GM18867 (cell line): ENCODE measurements around the gene EGFLAM.
"Not testable (repeated sequence)": the region's sequence is repeated elsewhere in the genome, so short reads cannot be mapped to it uniquely, and the experiment has no call there.

Source experiments
- ATAC-seq: cut with Tn5 transposase; IDR thresholded peaks from one replicate; pipeline ENCODE4 v1.9.1; 2021; ENCODE audit warnings: mild to moderate bottlenecking, moderate library complexity; ENCODE audit not compliant: unreplicated experiment

Gene EGFLAM

GRCh38 chr5:38323645-38324295, 65.4 kb downstream of the EGFLAM start:
- ATAC-seq, result no peak

GRCh38 chr5:38329132-38329715, 70.9 kb downstream of the EGFLAM start:
- ATAC-seq, result no peak

DNA sequence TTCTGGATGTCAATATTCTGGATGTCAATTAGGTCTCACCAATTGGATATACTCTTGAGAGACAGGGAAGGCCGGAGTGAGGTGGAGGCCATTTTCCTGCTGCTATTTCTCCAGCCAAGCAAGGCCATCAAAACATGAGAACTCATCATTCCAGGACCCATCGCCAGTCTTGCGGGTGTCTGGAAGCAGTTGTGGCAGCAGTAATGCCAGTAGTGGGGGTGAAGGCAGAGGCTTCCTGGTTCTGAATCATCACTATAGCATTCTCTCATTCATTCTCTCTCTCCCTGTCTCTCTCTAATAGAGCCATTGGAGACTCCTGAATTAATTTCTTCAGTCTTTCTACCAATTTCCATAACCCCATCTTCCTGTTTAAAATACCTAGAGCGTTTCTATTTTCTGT, 71.8 kb downstream of the EGFLAM start:
- ATAC-seq, result no peak

DNA sequence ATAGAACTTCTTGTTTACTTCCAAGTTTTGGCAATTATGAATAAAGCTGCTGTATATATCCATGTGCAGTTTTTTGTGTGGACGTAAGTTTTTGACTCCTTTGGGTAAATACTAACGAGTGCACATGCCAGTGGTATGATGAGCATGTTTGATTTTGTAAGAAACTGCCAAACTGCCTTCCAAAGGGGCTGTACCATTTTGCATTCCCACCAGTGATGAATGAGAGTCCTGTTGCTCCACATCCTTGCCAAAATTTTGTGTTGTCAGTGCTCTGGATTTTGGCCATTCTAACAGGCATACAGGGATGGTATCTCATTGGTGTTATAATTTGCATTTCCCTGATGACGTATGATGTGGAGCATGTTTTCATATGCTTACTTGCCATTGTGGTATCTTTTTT, 73.5 kb downstream of the EGFLAM start:
- no peak for ATAC-seq

GRCh38 chr5:38333181-38333580, 74.8 kb downstream of the EGFLAM start:
- not testable (repeated sequence) for ATAC-seq

- ATAC-seq, result no peak
Observed at GRCh38 chr5:38338455-38338854, 80.1 kb downstream of the EGFLAM start.

DNA sequence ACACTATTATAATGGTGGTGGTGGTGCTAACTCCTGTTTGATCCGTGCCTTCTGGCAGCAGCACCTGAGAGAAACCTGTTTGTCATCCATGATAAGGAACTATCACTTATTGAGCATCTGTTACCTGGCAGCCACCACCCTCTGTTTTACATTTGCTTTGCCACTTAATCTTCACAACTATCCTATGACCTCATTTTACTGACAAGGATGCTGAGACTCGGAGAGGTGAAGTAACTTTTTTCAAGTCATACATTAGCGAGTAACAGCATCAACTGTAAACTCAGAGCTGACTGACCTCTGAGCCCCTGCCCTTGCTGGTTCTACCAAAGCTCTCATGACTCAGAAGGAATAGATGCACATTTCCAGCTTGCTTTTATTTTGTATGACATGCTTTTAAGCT, 81.1 kb downstream of the EGFLAM start:
- ATAC-seq, result no peak

- ATAC-seq, result no peak
Observed at GRCh38 chr5:38341056-38341455, 82.7 kb downstream of the EGFLAM start.

DNA sequence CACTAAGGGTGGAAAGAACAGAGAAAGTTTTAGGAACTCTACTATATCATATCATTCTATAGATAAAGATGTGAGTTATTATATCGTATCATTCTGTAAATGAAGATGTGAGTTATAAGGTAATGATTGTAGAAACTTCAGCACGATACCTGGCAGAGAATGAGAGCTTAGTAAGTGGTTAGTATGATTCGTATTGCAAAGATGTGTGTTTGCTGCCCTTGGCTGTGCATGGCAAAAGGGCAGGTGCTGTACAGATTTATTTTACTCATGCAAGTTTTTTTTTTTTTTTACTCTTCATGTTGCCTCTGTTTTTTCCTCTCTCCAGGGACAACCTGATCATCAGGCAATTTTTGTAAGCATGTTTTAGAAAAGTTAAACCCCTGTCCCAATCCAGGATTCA, 83.3 kb downstream of the EGFLAM start:
- no peak for ATAC-seq

- no peak for ATAC-seq
Observed at GRCh38 chr5:38342261-38342660, 83.9 kb downstream of the EGFLAM start.

GRCh38 chr5:38344891-38345290, 86.5 kb downstream of the EGFLAM start:
- ATAC-seq, result no peak

- no peak for ATAC-seq
Observed at GRCh38 chr5:38346593-38346992, 88.2 kb downstream of the EGFLAM start.

GRCh38 chr5:38347040-38347763, 88.8 kb downstream of the EGFLAM start:
- no peak for ATAC-seq

GRCh38 chr5:38347896-38348295, 89.5 kb downstream of the EGFLAM start:
- no peak for ATAC-seq

- no peak for ATAC-seq
Observed at GRCh38 chr5:38360323-38361061, 102.1 kb downstream of the EGFLAM start.

DNA sequence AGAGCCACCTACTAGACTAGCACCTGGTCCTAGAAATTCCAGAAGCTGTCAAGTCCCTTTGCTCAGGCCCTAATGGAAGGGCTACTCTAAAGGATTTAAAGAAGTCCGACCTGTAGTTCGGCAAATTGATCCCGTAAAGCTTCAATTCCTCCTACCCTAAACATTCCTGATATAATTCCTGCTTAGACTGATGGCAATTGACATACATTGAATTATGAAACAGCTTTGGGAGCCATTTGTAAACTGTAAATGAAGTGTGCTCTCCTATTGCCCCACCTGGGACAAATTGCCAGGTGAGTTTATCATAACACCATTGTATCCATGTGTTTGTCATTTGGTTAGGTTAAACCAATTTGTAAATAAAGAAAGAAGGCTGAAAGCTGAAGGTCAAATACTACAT, 104.4 kb downstream of the EGFLAM start:
- no peak for ATAC-seq

GRCh38 chr5:38364825-38365224, 106.5 kb downstream of the EGFLAM start:
- ATAC-seq, result no peak

DNA sequence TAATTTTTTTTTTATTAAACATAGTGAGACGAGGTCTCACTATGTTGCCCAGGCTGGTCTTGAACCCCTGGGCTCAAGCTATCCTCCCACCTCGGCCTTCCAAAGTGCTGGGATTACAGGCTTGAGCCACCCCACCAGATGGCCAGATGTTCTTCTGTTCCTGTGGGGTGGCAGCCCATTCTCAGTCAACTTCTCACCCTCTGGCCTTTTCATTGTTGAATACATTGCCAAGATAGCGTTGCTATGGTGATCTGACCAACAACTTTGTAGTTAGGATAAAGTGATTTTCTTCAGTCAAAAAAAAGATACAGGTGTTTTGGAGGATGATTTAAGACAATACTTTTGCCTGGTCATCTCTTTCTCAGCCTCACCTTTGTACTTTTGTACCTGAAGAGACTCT, 109.1 kb downstream of the EGFLAM start:
- no peak for ATAC-seq

DNA sequence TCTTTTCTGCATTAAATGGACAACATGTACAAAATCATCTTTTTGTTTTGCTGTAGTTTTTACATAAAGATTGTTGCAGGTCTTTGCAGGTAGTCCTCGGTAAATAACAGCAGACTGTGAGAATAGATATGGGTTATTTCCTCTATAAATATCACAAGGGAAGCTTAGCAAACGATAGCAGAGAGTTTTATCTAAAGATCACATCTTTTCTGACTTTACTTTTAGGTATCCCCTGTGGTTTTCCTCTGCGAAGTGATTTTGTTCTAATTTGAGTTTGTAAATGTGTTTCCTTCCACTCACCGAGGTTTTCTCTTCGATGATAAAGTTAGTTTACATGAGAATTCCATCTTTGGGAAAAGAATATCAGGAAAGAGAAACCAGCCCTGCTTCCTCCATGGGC, 109.6 kb downstream of the EGFLAM start:
- no peak for ATAC-seq

DNA sequence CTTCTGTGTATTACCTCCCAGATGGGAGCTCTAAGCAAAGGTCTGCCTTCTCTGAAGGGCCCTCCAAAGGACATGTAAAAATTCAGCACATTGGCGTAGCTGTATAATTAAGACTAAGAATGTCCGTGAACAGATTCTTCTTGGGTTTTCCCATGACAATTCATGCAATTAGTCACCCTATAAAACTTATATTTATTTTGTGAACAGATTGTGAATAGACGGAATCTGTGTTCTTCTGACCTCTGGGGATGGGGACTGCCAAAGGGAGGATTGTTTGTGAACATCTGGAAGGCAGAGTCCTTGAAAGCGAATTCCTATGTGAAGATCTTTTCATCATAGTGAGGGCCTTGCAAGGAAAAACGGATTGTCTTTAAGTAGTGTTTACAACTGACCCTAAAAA, 111.3 kb downstream of the EGFLAM start:
- ATAC-seq, result no peak

DNA sequence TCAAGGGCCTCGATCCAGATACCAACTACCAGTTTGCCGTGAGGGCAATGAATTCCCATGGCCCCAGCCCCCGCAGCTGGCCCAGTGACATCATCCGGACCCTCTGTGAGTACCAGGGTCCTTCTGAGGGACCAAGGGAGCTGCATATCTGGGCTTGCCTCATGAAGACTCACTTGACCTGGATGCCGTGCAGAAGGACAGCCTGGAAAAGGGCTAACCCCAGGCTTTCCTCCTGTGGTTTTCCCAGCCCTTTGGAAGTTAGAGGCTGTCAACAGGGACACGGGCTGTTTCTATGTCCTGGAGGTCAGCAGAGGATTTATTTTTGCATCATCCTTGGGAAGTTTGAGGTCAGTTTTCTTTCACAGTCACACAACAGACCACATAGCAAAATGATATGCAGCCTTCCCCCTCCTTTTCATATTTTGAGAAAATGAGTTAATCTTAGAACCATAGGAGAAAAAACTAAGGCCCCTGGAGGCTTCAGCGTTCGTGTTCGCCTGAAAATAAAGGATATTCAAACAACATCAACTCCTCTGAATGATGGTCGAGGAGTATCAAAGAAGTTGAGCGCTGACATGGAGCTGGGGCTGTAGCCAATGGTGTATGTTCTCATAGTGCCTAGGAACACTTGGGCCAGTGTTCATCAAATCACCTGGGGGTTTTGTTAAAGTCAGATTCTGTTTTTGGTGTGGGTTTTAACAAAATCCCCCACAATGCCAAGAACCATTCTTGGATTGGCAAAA, 112.2 kb downstream of the EGFLAM start:
- ATAC-seq, result no peak
